Testis (tissue), 2 donors: Measurements from ENCODE around the gene CAB39.

Source experiments
- CTCF ChIP-seq, 3 experiments: fragments of 450-650 bp in 2 of 3; fragments of 200-600 bp in 1 of 3; sonication (generic) in 1 of 3; IDR thresholded peaks; one replicate each; pipeline ENCODE4 v1.5.1; 2016 to 2019; ENCODE audit warnings: antibody characterized with exemption in 3 of 3, mild to moderate bottlenecking in 2 of 3, moderate library complexity in 1 of 3
- POLR2A ChIP-seq: fragments of 450-650 bp; IDR thresholded peaks from one replicate; pipeline ENCODE4 v1.6.1; 2017; ENCODE audit warnings: antibody characterized with exemption, mild to moderate bottlenecking, moderate library complexity

- TF ChIP-seq CTCF (IDR thresholded peaks at IDR 0.05) (no peak), POLR2A (no peak)
Measured at GRCh38 chr2:230738391-230738811, 25.8 kb downstream of the CAB39 start.
